HG03439 (cell line): ENCODE measurements around the gene ST8SIA6.
"Not testable (repeated sequence)": the region's sequence is repeated elsewhere in the genome, so short reads cannot be mapped to it uniquely, and the experiment has no call there.

Source experiments
- ATAC-seq: cut with Tn5 transposase; IDR thresholded peaks from one replicate; pipeline ENCODE4 v1.9.1; 2021; ENCODE audit warnings: mild to moderate bottlenecking, moderate library complexity; ENCODE audit not compliant: unreplicated experiment

The ST8SIA6 gene

DNA sequence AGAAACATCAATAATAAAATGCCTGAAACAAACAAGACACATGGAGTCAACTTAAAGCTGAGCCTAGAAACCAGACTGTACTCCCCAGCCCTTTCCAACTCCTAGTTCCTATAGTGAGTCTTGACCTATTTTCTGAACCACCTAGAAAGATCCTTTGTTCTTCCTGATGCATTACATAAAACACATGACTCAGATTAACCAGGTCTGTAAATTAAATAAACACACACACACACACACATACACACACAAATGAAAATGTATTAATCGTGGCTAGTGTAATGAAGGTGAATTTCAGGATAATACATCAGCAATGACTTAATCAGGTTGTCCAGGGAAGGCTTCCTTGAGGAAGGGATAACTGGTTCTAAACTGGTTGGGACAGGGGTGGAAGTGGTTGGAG is 104.7 kb downstream of the ST8SIA6 start:
- no peak for ATAC-seq

DNA sequence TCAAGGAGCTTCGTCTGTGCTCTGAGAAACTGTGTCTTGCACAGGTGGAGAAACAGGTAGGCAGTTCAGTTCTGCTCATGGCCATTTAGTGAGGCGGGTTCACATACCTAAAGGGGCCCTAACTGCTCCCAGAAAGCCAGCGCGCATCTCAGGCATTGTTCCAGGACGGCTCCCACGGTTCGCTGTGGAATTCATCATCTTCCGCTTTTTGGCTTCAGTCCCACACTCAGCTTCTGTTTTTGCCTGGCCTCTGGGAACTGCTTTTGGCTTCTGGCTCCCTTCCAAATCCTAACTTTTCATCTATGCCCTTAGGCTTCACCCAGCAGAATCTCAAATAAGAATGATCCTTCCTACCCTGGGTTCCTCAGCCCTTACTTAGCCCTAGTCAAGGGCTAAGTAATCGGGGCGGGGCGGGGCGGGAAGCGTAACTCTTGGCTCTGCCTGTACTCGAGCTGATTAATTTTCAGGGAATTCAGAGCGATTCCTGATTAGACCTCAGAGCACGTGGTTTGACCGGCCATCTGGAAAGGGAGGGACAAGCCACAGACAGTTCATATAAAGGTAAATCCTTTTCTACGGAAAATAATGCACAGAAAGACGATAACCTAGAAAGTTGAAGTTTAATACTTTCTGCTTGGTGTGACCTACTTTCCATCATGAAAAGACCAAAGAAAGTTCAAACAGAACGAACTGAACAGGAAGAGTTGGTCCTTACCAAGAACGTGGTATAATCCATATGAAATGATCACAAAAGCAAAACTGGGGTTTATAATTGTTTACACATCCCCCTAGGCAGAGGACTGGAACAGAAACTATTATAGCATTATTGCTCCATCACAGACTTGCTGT is 105.7 kb downstream of the ST8SIA6 start:
- no peak for ATAC-seq

DNA sequence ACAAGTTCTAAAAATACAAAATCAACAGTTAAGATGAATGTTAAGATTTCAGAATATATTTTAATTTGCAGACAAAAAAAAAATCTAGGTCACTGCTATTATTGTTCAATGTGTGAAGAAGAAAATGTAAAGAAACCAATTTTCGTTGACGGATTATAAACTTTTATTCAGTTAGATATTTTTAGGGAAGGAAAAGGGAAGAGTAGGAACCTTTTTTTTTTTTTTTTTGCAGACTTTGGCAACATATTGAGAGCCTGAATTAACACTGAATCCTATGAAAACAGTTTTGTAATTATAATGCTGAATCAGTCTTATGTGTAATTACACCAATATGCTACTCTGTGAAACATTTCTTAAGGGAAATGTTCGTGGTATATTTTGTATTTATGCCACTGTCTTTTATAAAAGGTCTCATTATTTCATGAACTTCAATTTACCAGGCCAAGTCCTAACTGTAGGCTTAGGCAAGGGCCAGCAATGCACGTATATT is 106.3 kb downstream of the ST8SIA6 start:
- no peak for ATAC-seq

DNA sequence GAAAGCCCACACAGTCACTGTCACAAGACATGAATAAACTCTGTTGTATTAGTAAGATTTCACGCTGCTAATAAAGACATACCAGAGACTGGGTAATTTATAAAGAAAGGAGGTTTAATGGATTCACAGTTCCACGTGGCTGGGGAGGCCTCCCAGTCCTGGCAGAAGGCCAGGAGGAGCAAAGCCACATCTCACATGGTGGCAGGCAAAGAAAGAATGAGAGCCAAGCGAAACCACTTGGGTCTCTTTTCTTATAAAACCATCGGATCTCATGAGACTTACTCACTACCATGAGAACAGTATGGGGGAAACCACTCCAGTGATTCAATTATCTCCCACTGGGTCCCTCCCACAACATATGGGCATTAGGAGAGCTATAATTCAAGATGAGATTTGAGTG is 110.2 kb downstream of the ST8SIA6 start:
- no peak for ATAC-seq

DNA sequence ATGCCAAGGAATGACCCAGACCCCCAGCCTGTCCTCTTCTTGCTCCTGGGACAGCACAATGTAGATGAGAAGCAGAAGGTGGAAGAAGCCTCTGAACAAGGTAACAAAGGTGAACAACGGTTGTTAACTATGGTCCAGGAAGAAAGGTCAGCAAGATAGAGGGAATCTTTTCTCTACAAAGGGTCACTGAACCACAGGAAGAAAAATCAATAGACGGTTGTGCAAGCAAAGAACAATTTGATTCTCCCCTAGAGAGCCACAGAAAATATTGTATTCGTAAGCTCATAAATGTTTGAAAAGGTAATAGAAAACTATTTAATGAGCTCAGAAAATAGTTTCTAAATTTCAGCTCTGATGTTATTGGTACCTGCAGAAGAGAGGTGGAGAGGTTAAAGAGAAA is 111.3 kb downstream of the ST8SIA6 start:
- ATAC-seq: no peak

DNA sequence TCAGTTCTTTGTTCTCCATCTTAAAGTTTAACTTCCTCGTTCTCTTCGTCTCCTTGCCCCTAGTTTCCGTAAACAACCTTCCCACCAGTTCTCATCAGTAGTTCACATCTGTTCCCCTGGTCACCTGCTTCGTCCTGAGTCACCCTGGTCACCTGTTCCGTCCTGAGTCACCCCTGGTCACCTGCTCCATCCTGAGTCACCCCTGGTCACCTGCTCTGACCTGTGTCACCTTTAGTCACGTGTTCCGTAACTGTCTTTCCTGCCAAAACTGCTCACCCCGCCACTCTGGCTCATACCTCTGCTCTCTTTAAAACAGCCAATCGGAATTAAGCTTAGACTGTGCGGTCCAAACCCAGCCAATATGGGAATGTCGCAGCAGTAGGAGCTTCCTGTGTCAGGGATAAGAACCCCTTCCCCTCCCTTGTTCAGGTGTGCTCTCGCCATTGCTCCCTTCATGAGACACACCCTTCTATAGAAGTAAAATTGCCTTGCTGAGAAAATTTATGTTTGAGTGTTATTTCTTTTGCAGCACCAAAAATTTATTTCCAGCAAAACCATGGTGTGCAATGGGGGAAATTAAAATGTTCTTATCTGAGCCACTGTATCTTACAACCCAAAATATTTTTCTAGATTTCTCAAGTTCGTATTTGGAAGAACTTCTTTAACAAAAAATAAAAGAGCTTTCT is 114.1 kb downstream of the ST8SIA6 start:
- ATAC-seq: no peak

DNA sequence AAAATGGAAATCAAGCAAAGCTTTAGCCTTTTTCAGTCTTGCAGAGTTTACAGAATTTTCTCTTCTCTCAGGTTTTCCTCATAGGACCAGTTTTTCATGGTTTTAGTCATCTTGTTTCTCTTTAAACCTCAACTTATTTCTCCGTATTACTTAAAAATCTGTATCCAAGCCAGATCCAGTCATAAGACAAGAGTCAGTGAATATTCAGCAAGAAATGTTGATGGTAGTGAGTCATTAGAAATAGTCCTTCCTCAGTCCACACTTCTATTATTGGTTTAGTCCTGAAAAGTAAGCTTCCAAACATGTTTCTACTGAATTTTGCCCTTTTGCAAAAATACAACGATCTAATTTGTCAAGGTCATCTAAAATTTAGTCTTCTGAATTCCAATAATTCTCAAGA is 119.3 kb downstream of the ST8SIA6 start:
- no peak for ATAC-seq

DNA sequence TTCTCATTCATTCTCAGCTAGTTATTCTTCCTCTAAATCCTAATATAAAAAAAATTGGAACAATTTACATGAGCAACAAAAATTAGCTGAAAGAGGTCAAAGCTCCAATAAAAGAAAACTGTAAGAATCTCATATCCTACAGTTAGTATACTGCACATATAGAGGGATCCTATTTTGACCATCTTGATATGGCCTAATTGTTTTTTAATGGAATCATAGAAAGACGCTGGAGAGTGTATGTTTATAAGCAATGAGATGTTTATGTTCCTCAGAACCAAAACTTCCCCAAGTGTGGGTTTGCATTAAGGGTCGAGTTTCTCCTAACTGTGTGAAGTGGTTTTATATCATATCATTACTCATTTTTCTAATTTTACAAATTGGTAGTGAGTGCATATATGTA is 123.9 kb downstream of the ST8SIA6 start:
- no peak for ATAC-seq

DNA sequence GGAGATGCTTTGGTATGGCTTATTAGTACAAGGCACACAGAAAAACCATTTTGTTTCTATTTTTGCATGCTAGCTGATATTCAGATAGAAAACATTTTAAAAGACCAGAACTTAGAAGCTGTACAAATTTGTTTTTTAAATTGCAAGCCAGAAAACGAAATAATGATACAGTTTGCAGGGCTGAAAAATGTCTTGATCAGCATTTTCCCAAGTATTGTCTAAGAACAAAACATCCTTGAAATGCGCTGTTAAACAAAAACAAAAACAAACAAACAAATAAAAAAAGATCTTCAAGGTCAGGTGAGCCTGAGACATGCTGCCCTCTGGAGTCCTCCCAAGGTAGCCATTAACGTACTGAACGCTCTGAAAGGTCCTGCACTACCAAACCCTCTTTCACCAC is 128.0 kb downstream of the ST8SIA6 start:
- no peak for ATAC-seq

DNA sequence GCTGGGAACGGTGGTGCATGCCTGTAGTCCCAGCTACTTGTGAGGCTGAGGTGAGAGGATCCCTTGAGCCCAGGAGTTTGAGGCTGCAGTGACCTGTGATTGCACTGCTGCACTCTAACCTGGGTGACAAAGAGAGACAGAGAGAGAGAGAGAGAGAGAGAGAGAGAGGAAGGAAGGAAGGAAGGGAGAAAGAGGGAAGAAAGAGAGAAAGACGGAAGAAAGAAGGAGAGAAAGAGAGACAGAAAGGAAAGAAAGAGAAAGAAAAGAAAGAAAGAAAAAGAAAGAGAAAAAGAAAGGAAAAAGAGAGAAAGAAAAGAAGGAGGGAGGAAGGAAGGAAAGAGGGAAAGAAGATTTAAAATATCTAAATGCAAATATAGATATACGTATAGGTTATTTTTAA is 132.4 kb downstream of the ST8SIA6 start:
- not testable (repeated sequence) for ATAC-seq

DNA sequence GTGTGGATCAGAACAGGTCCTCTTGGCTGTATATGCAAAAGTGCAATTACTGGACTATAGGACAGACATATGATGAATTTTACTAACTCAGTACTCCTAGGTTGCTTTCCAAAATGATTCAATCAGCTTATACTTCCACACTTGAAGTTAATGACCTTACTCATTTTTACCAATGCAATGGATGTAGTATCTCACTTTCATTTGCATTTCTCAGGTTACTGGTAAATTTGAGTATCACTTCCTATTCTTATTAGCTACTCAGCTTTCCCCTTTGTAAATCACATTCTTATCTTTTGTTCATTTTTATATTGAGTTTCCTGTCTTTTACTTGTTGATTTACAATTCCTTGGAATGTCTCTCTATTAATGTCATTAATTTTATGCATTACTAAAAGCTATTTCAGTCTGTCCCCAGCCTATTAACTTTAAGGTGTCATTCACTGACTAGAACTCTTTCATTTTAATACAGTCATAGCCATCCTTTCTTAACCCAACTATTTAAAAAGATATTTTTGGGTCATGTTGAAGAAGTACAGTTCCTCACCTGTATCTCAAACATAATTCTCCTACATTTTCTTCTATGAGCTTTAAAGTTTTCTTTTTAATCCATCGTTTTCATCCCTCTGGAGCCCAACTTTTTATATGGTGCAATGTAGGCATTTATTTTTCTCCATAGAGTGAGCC is 137.8 kb downstream of the ST8SIA6 start:
- ATAC-seq: no peak

DNA sequence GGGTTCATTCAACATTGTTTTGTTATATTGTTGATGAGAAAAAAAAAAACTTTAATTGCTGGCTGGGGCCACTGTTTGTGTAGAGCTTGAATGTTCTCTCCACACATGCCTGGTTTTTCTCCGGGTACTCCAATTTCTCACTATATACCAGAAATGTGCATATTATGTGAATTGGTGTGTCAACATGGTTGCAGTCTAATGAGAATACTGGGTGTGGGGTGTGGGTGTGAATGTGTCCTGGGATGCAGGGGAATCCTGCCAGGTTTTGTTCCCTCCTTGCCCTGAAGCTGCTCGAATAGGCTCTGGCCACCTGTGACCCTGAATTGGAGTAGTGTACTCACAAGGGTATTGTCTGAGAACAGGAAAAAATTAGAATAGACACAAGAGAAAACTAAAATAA is 145.0 kb downstream of the ST8SIA6 start:
- no peak for ATAC-seq

DNA sequence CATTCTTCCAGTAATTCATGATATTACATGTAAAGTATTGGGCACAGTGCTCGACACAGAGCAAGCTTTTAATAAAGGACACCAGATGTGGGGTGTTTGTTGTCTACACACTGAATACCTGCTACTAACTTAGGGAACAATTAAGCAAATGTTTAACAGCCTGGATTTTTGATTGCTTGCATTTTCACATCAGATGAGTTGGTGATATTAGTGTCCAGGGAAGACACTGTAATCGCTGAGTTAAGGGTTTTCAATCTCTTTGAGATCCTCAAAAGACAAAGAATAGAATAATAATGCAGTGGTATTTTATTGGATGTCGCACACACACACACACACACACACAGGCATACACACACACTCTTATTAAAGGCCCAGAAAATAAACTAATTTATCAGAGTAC is 147.3 kb downstream of the ST8SIA6 start:
- ATAC-seq: no peak

DNA sequence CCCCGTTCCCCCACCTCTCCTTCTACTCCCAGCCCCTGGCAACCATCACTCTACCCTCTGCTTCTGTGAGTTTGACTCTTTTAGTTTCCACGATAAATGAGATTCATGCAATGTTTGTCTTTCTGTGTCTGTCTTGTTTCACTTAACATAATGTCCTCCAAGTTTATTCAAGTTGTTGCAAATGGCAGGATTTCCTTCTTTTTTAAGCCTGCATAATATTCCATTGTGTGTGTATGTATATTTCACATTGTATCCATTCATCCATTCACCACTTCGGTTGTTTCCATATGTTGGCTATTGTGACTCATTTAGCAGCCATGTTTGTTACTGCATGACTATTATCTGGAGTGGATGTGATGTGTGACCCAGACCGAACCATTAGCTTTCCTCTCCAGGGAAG is 162.0 kb downstream of the ST8SIA6 start:
- ATAC-seq: no peak

DNA sequence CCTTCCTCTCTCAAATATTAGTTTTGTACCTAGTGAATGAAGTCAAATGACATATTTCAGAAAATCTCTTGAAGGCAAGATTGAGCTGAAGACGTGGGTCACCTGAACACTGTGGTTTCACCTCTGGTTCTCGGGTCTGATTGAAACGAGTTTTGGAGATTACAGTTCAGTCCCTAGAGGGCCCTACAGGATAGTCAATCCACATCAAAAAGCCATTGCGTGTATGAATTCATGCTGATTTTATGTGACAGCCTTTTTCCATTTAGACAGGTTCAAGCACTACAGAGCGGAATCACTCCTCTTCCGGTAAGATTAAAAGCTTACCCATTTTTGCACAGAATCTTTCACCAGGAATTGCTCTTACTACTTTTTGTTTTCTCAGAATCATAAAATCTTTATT is 164.2 kb downstream of the ST8SIA6 start:
- no peak for ATAC-seq

DNA sequence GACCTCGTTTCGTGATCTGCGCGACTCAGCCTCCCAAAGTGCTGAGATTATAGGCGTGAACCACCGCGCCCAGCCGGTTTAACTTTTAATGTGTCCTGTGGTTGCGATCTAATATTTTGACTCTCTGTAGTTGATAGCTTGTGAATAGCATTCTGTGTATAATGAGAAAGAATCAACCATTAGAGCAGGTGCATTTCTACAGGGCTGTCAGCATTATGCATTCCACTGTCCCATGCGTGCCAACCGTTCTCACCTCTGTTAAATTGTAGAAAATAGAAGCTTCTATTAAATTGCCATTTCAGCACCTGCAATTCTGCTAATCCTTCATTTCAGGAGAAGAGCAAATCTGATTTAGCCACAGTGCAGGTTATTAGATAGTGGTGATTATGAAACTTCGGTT is 164.6 kb downstream of the ST8SIA6 start:
- no peak for ATAC-seq

DNA sequence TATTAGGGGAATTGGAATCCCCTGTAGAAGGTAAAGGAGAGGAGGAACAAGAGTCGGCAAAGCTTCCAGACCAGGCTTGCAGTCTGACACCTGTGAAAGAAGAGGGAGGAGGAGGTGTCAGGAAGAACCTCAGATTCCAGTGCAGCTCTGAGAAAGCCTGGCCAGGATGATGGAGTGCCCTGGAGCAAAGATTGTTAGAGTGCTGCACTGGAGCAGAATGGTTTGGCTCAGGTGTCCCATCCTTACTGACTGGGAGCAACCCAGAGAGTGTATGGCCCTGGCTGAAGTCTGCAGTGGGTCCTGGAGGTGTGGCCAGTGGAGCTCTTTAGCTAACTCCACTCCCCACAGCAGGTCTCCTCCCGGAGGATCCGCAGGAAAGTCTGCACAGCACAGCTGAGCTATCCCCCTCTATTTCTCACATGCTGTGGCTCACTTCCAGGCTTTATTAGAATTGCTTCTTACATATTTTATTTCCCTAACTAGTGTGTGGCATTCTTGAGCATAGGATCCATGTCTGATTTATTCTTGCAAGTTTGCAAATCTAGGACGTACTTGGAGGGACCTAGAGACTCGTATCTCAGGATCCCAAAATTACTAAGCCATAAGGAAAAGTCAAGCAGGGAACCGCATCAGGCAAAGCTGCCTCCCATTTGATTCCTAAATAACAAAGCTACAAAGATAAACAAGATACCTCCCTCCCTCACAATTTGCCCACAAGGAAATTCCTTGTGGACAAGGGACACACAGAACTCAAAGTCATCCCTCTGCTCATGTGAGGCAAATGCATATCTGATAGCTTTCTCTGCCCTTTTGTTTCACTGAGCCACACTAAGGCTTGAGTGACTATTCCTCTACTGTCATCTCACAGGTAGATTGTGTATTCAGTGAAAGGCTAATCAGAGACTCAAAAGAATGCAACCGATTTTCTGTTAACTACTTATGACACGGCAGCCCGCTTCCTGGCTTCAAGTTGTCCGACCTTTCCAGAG is 167.5 kb downstream of the ST8SIA6 start:
- ATAC-seq: no peak

DNA sequence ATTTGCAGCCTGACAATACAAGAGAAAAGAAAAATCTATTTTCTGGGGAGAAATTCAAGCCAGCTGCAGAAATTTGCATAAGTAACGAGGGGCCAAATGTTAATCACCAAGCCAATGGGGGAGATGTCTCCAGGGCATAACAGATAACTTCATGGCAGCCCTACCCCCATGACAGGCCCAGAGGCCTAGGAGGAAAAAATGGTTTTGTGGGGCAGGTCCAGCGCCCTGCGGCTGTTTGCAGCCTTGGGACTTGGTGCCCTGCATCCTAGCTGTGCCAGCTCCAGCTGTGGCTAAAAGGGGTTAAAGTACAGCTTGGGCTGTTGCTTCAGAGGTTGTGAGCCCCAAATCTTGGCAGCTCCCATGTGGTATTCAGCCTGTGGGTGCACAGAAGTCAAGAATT is 172.1 kb downstream of the ST8SIA6 start:
- ATAC-seq: no peak

DNA sequence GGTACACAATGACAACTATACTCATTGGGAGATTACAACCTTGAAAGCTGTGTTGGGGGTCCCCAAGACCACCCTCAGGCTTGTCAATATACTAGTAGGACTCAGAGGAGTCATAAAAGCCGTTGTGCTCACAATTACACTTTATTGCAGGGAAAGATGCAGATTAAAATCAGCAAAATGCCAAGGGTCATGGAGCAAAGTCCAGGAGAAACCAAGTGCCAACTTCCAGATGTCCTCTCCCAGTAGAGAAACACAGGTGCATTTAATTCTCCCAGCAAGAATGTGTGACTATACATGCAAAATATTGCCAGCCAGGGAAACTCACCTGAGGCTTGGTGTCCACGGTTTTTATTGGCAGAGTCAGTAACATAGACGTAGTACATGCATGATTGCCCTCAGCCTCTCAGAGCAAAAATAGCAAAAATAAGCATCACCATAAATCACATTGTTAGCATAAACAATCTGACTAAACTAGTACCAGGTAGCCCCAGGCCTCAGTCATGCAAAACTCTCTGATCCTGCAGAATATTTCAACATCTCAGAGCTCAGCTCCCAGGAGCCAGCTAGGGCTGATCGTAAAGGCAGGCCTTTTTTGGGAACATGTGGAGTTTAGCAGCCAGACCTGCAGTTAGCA is 175.7 kb downstream of the ST8SIA6 start:
- no peak for ATAC-seq

DNA sequence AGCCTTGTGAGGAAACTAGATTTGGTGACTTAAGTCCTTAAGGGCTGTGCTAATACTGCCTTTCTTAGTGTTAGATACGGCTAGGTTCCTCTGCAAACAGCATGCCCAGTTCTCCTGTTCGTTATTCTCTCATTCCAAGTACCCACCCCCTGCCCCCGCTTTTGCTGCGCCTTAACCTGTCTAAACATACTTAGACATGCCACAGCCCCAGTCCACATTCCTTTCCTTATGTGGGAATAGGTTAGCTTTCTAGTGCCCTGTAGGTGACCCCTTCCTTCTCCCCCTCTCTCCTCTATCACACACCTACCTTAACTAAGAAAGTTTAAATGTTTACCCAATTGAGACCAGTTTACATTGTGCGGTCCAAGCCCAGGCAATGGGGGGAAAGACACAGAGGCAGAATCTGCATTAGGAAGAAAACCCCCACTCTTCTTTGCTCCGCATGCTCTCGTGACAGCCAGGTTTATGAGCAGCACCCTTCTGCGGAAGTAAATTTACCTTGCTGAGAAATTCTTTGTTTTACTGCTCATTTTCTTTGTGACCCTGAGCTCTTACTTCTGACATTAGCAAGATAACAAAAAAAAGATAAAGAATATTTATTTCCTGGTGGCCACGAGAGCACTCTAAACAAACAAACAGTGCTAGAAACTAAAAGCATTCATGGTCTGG is 177.5 kb downstream of the ST8SIA6 start:
- no peak for ATAC-seq
